GM10266 (cell line): ENCODE results near the gene HLA-B.

ENCODE experiments used
- DNase-seq: peaks from one replicate; pipeline ENCODE4 v3.0.0; 2012; ENCODE audit errors: extremely low spot score
- TF ChIP-seq, protein P1 (sequence below): IDR thresholded peaks from 2 replicates; pipeline ENCODE4 v1.5.1; 2012; ENCODE audit warnings: mild to moderate bottlenecking, low read depth; ENCODE audit not compliant: control insufficient read depth, insufficient read depth; ENCODE audit errors: missing control alignments

HLA-B gene

DNA sequence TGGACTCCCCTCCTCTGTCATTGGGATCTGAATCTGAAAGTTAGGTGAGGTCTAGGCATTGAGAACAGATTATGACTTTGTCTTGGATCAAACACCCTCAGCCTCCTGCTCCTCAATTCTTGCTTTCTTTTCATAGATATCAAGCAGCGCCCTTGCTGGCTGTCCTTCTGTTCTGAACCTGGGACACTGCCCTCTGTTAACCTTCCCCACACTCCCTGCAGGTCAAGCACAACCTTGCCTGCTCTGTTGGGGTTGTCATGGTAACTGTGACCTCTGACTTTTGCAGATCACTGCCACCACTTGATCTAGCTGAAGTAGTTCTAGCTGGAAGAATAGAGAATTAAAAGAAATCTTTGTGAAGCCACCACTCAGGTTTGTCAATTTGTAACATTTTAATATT lies 30.0 kb upstream of the HLA-B start:
- DNase-seq, result no peak
- TF ChIP-seq, protein P1, sequence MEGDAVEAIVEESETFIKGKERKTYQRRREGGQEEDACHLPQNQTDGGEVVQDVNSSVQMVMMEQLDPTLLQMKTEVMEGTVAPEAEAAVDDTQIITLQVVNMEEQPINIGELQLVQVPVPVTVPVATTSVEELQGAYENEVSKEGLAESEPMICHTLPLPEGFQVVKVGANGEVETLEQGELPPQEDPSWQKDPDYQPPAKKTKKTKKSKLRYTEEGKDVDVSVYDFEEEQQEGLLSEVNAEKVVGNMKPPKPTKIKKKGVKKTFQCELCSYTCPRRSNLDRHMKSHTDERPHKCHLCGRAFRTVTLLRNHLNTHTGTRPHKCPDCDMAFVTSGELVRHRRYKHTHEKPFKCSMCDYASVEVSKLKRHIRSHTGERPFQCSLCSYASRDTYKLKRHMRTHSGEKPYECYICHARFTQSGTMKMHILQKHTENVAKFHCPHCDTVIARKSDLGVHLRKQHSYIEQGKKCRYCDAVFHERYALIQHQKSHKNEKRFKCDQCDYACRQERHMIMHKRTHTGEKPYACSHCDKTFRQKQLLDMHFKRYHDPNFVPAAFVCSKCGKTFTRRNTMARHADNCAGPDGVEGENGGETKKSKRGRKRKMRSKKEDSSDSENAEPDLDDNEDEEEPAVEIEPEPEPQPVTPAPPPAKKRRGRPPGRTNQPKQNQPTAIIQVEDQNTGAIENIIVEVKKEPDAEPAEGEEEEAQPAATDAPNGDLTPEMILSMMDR, result no peak

DNA sequence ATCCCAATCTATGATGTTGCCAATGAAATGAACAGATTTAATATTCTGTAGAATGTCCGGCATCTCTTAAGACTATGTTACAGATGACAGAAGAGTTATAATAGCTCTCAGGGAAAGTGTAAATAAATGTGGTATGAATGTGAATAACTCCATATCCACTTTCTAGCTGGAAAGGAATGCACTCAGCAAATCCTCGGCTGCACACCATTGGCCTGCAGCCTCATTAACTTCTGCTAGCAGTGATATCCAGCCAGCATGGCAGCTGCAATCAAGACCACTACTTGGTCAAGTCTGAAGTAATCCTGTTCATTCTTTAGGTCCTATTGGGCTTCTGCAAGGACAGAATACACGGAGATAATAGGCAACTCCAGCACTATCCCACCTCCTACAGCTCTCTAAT lies 29.1 kb upstream of the HLA-B start:
- TF ChIP-seq, protein P1, result no peak
- no peak for DNase-seq

DNA sequence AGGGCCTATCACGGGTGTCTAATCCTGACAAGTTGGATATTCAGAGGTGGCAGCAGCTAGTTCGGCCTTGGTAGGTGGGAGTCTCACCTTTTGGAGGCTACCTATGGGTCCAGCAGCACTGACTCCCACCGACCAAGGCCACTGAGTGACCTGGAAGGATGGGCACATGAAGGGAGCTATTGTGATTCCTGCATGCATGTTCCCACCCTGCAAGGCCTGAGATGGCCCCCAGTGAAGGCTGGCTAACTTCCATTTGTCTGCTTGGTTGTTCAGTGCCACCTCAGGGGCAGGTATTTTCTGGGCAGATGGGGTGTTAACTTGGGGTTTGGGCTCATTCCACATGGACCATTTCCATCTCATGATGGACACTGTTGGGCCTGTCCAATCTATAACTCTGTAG lies 28.1 kb upstream of the HLA-B start:
- TF ChIP-seq, protein P1, result no peak
- no peak for DNase-seq

DNA sequence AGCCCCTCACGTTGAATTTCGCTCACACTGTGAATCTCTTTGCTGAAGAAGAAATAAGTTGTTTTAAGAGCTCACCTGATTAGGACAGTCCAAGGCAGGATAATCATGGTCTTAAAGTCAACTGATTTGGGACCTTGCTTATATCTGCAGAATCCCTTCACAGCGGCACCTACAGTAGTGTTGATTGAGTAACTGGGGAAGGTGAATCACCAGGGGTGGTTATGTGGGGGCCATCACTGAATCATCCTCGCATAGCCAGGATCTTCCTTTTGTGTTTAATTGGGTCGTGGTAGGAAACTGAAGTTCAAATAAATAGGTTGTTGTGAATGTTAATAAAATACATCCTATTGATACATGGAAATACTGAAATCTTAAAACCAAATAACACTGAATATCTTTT lies 26.2 kb upstream of the HLA-B start:
- TF ChIP-seq, protein P1, result no peak
- no peak for DNase-seq

DNA sequence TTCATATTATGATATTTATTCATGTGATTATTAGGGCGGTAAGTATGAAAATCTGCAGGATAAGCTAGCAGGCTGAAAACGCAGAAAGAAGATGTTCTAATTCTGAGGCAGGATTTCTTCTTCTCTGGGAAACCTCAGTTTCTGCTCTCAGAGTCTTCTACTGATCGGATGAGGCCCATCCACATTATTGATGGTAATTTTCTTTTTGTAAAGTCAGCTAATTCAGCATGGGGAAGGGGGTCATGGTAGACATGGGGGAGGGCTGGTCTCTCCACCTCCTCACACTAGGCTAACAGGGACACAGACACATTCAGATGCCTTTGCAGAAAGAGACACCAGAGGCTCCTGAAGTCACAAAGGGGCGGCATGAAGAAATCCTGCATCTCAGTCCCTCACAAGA lies 24.7 kb upstream of the HLA-B start:
- TF ChIP-seq, protein P1, result no peak
- DNase-seq, result no peak

DNA sequence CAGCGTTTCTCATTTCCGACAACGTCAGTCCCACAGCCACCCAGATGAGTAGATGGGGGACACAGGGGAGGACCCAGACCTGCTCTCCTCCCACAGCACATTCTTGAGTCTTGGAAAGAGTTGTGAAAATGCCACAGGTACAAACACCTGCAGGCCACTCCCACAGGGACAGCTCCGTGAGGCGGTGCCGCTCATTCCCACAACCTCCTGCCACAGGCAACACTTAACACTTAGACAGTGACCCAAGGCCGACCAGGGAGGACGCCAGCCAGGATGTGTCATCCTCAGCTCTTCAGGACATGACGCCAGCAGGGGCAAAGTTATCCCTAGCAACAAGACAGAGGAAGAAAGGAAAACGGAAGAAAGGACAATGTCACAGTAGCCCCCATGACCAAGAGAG lies 22.9 kb upstream of the HLA-B start:
- TF ChIP-seq, protein P1, result no peak

DNA sequence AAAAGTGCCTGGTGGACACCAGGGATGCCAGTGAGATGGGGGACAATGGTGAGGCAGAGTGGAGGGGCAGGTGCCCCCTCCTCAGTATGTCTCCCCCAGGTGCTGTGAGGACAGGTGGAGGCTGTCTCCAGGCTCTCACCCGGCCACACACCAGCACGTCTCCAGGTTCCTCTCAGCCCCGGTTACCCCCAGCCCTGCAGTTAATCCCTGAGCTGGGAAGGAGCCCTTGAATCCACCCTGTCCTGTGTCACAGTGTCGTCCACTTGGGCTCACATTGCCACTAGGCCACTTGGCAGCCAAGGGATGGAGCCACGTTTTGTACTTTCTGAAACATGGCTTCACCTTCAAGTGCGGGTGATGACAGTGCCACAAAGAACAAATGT lies 21.7 kb upstream of the HLA-B start:
- no peak for DNase-seq
- TF ChIP-seq, protein P1, result no peak

More for the DNA sequence above, 22.9 kb upstream of the HLA-B start:
- DNase-seq, result no peak
